Loucy (cell line): ENCODE results near the gene FFAR4.

ENCODE experiments used
- H2AFZ ChIP-seq: fragments of 200-600 bp; sonication (generic); 2 replicates; pipeline ENCODE4 v1.6.0; 2016; ENCODE audit warnings: antibody characterized with exemption, mild to moderate bottlenecking, low read length, moderate library complexity
- H3F3A ChIP-seq: fragments of 200-600 bp; 2 replicates; pipeline ENCODE4 v1.6.0; 2016; ENCODE audit warnings: antibody characterized with exemption, low read depth, mild to moderate bottlenecking
- H3K27me3 ChIP-seq: fragments of 200-600 bp; sonication (generic); 2 replicates; pipeline ENCODE4 v1.6.1; 2014; ENCODE audit warnings: low read length, mild to moderate bottlenecking; ENCODE audit not compliant: insufficient read depth, poor library complexity, severe bottlenecking
- H3K36me3 ChIP-seq: fragments of 200-600 bp; sonication (generic); 2 replicates; pipeline ENCODE4 v1.6.1; 2016; ENCODE audit warnings: low read length; ENCODE audit not compliant: insufficient read depth
- H3K4me1 ChIP-seq: fragments of 200-600 bp; sonication (generic); 2 replicates; pipeline ENCODE4 v1.5.1; 2014; ENCODE audit warnings: low read length, mild to moderate bottlenecking; ENCODE audit not compliant: insufficient read depth, poor library complexity, severe bottlenecking
- H3K4me2 ChIP-seq: fragments of 200-600 bp; sonication (generic); 2 replicates; pipeline ENCODE4 v1.6.0; 2014; ENCODE audit warnings: antibody characterized with exemption, low read length, low read depth, mild to moderate bottlenecking; ENCODE audit not compliant: poor library complexity, severe bottlenecking
- H3K4me3 ChIP-seq: fragments of 200-600 bp; sonication (generic); 2 replicates; pipeline ENCODE4 v1.5.1; 2014; ENCODE audit warnings: low read length, mild to moderate bottlenecking, mixed read lengths; ENCODE audit not compliant: poor library complexity, severe bottlenecking
- H3K79me2 ChIP-seq: fragments of 200-600 bp; sonication (generic); 2 replicates; pipeline ENCODE4 v1.6.1; 2014; ENCODE audit warnings: low read length; ENCODE audit not compliant: insufficient read depth
- H3K9ac ChIP-seq: fragments of 200-600 bp; sonication (generic); 2 replicates; pipeline ENCODE4 v1.6.0; 2014; ENCODE audit warnings: mild to moderate bottlenecking, low read depth, low read length, moderate library complexity; ENCODE audit not compliant: poor library complexity, severe bottlenecking
- H3K9me2 ChIP-seq: fragments of 200-600 bp; sonication (generic); replicated peaks from 2 replicates; pipeline ENCODE4 v1.6.1; 2016; ENCODE audit warnings: low read depth, low read length, mixed read lengths
- H3K9me3 ChIP-seq: fragments of 200-600 bp; sonication (generic); 2 replicates; pipeline ENCODE4 v1.6.1; 2014; ENCODE audit warnings: mild to moderate bottlenecking, antibody characterized with exemption, low read length, low read depth; ENCODE audit not compliant: insufficient read depth
- H4K20me1 ChIP-seq: fragments of 200-600 bp; sonication (generic); 2 replicates; pipeline ENCODE4 v1.6.0; 2014; ENCODE audit warnings: antibody characterized with exemption, low read length, mild to moderate bottlenecking; ENCODE audit not compliant: insufficient read depth, poor library complexity, severe bottlenecking
- EZH2phosphoT487 ChIP-seq: fragments of 200-600 bp; IDR thresholded peaks from 2 replicates; pipeline ENCODE4 v1.6.1; 2018; ENCODE audit warnings: antibody characterized with exemption, mild to moderate bottlenecking, moderate library complexity, borderline replicate concordance
- TF ChIP-seq, protein P1 (sequence below): fragments of 200-600 bp; sonication (generic); conservative IDR thresholded peaks from 2 replicates; pipeline ENCODE4 v1.5.1; 2014; ENCODE audit warnings: mild to moderate bottlenecking, antibody characterized with exemption, low read length

FFAR4 gene

GRCh38 chr10:93597075-93597599 lies 30.7 kb downstream of the FFAR4 start:
- no peaks in the 10 kb centered on the region for H3K4me1 ChIP-seq
- H3K9me3 ChIP-seq, result no peaks in the 10 kb centered on the region

DNA sequence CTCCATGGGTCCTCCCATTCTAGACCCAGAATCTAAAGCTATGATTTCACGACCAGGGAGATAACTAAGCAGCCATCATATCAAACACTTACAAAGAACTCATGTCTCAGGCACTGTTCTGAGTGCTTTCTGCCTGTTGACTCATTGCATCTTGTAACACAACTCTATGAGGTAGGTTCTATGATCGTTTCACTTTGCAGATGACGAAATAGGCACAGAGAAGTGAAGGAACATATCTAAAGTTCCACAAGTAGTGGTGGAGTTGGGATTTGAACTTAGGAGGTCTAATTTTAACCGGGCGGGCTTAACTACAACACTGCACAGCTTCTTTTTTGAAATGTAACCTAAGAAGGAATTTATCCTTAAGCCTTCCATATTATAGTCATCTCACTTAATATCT lies 31.7 kb downstream of the FFAR4 start:
- H3K4me1 ChIP-seq, result no peaks in the 10 kb centered on the region
- TF ChIP-seq, protein P1, sequence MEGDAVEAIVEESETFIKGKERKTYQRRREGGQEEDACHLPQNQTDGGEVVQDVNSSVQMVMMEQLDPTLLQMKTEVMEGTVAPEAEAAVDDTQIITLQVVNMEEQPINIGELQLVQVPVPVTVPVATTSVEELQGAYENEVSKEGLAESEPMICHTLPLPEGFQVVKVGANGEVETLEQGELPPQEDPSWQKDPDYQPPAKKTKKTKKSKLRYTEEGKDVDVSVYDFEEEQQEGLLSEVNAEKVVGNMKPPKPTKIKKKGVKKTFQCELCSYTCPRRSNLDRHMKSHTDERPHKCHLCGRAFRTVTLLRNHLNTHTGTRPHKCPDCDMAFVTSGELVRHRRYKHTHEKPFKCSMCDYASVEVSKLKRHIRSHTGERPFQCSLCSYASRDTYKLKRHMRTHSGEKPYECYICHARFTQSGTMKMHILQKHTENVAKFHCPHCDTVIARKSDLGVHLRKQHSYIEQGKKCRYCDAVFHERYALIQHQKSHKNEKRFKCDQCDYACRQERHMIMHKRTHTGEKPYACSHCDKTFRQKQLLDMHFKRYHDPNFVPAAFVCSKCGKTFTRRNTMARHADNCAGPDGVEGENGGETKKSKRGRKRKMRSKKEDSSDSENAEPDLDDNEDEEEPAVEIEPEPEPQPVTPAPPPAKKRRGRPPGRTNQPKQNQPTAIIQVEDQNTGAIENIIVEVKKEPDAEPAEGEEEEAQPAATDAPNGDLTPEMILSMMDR, result no peak
- no peak for TF ChIP-seq EZH2phosphoT487
- H3K9me2 ChIP-seq, result no peaks in the 10 kb centered on the region
- H3K36me3 ChIP-seq, result no peaks in the 10 kb centered on the region
- H3K9me3 ChIP-seq, result no peaks in the 10 kb centered on the region
- no peaks in the 10 kb centered on the region for H4K20me1 ChIP-seq
- H3K79me2 ChIP-seq, result no peaks in the 10 kb centered on the region
- H3K27me3 ChIP-seq, result no peaks in the 10 kb centered on the region
- no peaks in the 10 kb centered on the region for H3F3A ChIP-seq
- no peak overlapping the region for H2AFZ ChIP-seq
- no peak overlapping the region for H3K9ac ChIP-seq
- no peak overlapping the region for H3K4me2 ChIP-seq
- no peak overlapping the region for H3K4me3 ChIP-seq

More at GRCh38 chr10:93597075-93597599, 30.7 kb downstream of the FFAR4 start:
- no peak overlapping the region for H3K9ac ChIP-seq
- no peaks in the 10 kb centered on the region for H3K36me3 ChIP-seq
- TF ChIP-seq, protein P1, result no peak
- no peak for TF ChIP-seq EZH2phosphoT487
- H3K4me2 ChIP-seq, result no peak overlapping the region
- no peaks in the 10 kb centered on the region for H3K9me2 ChIP-seq
- H3K79me2 ChIP-seq, result no peaks in the 10 kb centered on the region
- no peaks in the 10 kb centered on the region for H3K27me3 ChIP-seq
- H2AFZ ChIP-seq, result no peak overlapping the region
- H3K4me3 ChIP-seq, result no peak overlapping the region
- no peaks in the 10 kb centered on the region for H3F3A ChIP-seq
- no peaks in the 10 kb centered on the region for H4K20me1 ChIP-seq

GRCh38 chr10:93599335-93599734 lies 32.9 kb downstream of the FFAR4 start:
- Histone ChIP-seq H3K9ac (no peak overlapping the region), H3K4me3 (no peak overlapping the region), H4K20me1 (no peaks in the 10 kb centered on the region), H3K9me3 (no peaks in the 10 kb centered on the region), H3K4me1 (no peaks in the 10 kb centered on the region), H3K79me2 (no peaks in the 10 kb centered on the region), H3K9me2 (no peaks in the 10 kb centered on the region), H3F3A (no peaks in the 10 kb centered on the region), H2AFZ (no peak overlapping the region), H3K4me2 (no peak overlapping the region), H3K27me3 (no peaks in the 10 kb centered on the region), H3K36me3 (no peaks in the 10 kb centered on the region)
- TF ChIP-seq EZH2phosphoT487, result no peak
- TF ChIP-seq, protein P1, result no peak
